Measurements from ENCODE around the gene ZSCAN21.

GRCh38 chr7:100017300-100017699 lies 32.3 kb upstream of the ZSCAN21 start:
- no peak for TF ChIP-seq EZH2 (IDR thresholded peaks at IDR 0.05; ENCODE audit: insufficient read depth, low read length)
- TF ChIP-seq, protein P1, sequence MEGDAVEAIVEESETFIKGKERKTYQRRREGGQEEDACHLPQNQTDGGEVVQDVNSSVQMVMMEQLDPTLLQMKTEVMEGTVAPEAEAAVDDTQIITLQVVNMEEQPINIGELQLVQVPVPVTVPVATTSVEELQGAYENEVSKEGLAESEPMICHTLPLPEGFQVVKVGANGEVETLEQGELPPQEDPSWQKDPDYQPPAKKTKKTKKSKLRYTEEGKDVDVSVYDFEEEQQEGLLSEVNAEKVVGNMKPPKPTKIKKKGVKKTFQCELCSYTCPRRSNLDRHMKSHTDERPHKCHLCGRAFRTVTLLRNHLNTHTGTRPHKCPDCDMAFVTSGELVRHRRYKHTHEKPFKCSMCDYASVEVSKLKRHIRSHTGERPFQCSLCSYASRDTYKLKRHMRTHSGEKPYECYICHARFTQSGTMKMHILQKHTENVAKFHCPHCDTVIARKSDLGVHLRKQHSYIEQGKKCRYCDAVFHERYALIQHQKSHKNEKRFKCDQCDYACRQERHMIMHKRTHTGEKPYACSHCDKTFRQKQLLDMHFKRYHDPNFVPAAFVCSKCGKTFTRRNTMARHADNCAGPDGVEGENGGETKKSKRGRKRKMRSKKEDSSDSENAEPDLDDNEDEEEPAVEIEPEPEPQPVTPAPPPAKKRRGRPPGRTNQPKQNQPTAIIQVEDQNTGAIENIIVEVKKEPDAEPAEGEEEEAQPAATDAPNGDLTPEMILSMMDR (IDR thresholded peaks at IDR 0.05; ENCODE audit: insufficient read depth, low read depth, low read length) = no peak
